ENCODE data around the gene ICAM1.

GRCh38 chr19:10259162-10259905 is 11.6 kb upstream of the ICAM1 start:
- no peak; the same call in 1 of the 2 replicates for TF ChIP-seq POLR2A (IDR thresholded peaks at IDR 0.05; ENCODE audit: low read depth, low read length)
- TF ChIP-seq POLR2AphosphoS5 (IDR thresholded peaks at IDR 0.05; ENCODE audit: low read depth, low read length): peak; percentile 24
